Stimulated activated CD8-positive, alpha-beta memory T cell treated with anti-CD3 and anti-CD28 coated beads, Interleukin-7, amount 100 ng/mL, for 48 hours (primary cell): Measurements from ENCODE around the gene ZNF219.
A peak's percentile ranks its signal among the peaks of the same experiment; 100 is the strongest.

Source experiments
- DNase-seq, 2 donors: peaks; one replicate each; pipeline ENCODE4 v3.0.0-alpha.2; 2020; ENCODE audit warnings: low read depth in 1 of 2; ENCODE audit errors: extremely low read depth in 1 of 2

The ZNF219 gene

DNA sequence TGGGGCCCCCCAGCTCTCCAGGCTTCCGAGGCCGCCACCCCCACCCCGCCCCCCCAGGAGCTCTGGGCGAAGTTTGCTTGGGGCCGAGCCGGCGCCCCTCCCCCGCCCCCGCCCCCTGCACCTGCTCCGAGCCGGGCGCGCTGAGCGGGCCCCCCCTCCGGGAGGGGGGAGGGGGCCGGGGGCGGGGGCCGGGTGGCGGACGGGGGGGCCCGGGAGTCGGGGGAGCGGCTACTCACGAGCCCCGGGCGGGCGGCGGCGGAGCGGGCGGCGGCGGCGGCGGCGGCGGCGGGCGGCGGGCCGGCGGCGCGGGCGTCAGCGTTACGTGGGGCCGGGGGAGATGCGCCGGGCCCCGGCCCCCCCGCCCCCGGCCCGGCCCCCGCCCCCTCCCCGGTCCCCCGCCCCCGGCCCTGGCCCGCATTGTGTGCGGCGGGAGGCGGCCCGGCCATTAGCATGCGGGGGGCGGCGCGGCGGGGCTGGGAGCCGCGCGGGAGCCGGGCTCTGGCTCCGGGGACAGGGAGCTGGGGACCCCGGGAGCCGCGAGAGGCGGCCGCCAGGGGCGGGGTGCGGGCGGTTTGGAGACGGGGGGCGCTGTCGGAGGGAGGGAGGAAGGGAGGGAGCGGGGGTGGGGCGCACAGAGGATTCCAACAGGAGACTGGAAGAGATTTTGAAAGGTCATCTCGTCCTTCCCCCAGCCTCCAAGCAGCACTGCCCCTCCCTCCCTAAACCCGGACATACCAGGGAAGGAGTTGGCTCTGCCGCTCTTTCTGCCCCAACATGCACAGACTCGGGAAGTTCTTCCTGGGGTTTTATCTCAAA, at the start of gene ZNF219:
ZNF219 (minus strand) TSS at position 580 of the 816 bp plus-strand sequence. CDS start 5,064 bp downstream, outside the sequence.
- no peak for DNase-seq

DNA sequence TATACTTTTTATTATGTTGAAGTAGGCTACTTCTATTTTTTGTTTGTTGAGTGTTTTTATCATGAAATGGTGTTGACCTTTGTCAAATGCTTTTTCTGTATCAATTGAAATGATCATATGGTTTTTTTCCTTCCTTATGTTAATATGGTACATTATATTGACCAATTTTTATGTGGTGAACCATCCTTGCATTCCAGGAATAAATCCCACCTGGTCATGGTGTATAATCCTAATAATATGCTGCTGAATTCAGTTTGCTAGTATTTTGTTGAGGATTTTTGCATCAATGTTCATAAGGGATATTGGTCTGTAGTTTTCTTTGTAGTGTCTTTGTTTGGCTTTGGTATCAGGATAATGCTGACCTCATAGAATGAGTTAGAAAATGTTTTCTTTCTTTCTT, 47.0 kb upstream of the ZNF219 start:
- DNase-seq, result no peak

DNA sequence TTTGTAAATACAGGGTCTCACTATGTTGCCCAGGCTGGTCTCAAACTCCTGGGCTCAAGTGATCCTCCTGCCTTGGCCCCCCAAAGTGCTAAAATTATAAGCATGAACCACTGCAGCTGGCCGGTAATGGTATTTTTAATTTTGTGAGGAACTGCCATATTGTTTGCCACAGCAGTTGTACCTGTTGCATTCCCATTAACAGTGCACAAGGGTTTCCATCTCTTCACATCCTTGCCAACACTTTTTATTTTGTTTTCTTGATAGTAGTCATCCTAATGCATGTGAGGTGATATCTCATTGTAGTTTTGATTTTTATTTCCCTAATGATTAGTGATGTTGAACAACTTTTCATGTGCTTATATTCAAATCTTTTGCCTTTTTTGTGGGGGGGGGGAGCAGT, 43.9 kb upstream of the ZNF219 start:
- no peak for DNase-seq

DNA sequence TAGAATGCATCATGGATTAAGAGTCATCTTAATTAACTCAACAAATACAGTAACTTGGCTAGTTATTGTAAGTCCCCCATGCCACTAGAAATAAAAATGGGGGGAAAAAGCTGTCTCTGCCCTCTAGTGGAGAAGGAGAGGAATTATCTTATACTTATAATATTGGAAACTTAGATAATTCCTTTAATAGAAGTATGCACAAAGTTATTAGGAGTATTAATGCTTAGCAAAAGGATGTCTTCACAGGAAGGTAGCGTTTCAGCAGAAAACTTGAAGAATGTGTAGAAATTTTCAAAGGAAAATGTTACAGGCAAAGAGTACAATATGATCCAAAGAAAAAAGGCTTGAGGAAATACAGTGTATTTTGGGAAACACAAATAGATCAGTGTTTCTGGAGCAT, 37.6 kb upstream of the ZNF219 start:
- DNase-seq, result no peak

DNA sequence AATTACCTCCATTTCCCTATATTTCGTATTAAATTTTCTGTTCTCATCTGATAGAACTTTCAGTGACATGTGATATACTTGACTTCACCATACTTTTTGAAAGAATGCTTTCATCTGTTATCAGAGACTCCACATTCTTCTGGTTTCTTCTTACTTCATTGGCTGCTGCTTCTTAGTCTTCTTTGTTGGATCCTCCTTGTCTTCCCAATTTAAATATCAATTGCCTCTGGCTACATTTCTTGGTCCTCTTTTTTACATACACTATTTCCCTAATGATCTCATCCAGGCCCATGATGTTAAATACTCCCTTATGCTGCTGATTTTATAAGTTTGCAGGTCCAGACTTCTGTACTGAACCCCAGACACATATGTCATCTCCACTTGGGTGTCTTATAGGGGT, 35.4 kb upstream of the ZNF219 start:
- no peak for DNase-seq

DNA sequence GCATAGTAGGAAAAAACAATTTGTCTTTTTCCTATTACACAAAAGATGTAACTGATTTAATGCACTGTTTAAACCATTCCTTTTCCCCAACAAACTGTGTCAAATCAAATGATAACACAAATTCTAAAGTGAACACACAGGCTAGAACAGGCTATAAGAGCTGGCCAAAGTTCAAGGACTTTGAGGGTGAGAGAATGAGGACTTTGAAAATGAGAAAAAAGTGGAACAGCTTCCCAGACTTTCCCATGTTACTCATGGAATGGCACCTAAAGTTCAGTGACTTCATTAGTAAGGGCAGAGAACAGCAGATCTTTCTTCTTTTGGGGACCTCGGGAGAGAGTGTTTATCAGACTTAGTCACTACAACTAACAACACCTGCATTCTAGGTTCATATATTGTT, 25.0 kb upstream of the ZNF219 start:
- DNase-seq, result no peak

DNA sequence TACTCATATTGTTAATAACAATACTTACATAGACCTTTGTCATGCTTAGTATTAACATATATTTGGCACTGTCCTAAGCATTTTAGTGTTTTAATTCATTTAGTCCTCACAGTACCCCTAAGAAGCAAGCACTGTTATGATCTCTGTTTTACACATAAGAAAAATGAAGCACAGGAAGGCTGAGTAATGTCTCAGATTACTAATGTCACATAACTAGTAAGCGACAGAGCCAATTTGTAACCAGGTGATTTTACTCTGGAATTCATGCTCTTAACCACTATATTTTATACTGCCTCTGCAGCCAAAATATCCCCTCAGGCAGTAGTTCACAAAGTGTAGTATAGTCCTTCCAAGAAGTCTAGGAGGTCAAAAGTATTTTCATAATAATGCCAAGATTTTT, 22.7 kb upstream of the ZNF219 start:
- no peak for DNase-seq

DNA sequence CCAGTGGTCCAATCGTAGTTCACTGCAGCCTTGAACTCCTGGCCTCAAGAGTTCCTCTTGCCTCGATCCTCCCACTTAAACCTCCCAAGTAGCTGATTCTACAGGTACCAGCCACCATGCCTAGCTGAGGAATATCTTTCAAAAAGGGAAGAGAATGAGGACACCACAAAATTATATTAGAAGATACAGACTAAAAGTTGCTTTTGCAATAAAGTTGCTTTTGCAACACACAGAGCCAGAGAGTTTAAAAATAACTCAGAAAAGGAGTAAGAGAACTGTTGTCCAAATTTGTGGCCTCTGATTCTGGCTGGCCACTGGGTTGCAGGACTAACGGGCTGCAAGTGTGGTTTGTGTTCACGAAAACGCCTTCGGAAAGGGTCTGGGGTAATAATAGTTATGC, 22.2 kb upstream of the ZNF219 start:
- no peak for DNase-seq

DNA sequence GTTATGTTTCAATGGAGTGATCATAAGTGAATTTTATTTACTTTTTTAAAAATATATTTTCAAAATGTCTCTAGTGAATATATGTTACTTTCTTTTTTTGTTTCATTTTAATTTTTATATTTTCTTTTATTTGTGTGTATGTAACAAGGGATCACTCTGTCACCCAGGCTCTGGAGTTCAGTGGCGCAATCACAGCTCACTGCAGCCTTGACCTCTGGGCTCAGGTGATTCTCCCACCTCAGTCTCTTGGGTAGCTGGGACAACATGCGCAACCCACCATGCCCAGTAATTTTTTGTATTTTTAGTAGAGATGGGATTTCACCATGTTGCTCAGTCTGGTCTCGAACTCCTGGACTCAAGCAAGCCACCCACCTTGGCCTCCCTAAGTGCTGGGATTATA, 20.5 kb upstream of the ZNF219 start:
- no peak for DNase-seq

DNA sequence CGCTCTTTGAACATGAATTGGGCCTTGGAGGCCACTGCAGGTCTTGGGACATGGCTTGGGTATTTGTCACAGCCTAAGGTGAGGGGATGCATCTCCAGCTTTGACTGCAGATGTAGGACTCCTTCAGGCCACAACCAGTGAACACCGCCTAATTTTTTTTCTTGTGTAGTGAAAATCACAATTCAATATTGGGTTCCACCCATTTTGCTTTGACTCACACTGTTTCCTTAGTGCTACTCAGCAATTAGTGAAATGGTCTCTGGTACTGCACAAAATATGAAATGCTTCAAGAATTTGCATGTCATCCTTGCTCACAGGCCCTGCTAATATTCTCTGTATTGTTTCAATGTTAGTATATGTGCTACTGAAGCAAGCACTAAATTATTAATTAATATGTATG, 14.9 kb upstream of the ZNF219 start:
- no peak for DNase-seq

DNA sequence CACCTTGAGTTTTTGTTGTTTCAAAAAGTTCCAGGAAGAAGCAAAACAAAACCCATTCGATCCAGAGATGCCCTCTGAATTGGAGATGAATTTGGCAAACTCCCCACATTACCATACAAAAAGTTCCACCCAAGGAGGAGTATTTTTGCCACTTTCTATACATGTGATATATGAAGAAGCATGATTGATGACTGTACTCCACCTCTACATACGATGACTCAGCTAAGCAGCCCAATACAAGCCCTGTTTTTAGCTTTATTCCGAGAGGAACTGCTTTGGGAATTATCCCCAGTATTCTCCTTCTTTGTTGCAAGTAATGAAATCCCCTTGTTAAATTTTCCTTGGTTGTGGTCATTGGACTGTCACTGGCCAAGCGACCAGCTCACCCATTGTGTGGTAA, 13.8 kb upstream of the ZNF219 start:
- DNase-seq, result no peak

DNA sequence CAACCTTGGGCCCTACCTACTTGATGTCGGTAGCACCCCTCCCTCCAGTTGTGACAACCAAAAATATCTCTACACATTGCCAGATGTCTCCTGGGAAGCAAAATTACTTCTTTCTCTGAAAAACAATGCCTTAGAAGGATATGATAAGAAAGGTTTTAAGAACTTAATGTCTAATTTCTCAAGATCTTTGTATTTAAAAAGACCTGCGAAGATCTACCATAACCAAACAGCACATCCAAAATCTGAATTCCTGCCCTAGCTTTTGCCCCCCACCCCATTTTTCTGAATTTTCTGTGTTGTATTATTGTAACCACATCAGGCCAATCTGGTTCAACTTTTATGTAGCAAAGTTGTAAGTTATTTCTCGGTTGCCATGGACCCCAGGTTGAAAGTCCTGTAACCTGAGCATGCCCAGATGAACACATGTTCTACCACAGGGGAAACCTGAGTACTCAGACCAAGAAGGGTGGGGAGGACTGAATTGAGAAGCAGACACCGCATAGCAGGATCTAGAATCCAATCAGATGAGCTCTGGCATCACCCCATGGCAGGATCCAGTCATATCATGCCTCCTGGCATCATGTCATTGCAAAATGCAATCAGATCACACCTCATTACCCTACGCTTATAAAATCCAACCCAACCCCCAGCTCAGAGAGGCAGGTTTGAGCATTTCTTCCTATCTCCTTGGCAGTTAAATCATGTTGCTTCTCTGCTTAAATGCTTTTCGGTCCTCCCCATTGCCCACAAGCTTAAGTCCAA, 11.1 kb upstream of the ZNF219 start:
- DNase-seq, result peak in 1 of 2 donors; percentile 52

DNA sequence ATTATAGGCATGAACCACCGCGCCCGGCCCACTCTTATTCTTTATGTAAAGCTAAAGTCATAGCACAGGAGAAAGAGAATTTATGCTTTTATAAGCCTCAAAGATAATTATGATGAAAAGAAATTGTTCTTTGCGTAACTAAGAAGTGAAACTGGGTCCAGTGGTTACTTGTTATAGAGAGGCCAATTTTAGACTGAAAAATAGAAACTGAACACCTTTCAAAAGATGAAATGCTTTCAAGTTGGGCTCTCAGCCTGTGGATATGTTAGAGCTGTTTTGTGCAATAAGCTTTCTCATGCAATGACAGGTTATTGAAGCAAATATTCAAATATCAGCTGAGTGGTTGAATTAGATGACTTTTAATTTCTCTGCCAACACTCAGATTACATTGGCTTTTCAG, 10.3 kb upstream of the ZNF219 start:
- DNase-seq, result no peak

DNA sequence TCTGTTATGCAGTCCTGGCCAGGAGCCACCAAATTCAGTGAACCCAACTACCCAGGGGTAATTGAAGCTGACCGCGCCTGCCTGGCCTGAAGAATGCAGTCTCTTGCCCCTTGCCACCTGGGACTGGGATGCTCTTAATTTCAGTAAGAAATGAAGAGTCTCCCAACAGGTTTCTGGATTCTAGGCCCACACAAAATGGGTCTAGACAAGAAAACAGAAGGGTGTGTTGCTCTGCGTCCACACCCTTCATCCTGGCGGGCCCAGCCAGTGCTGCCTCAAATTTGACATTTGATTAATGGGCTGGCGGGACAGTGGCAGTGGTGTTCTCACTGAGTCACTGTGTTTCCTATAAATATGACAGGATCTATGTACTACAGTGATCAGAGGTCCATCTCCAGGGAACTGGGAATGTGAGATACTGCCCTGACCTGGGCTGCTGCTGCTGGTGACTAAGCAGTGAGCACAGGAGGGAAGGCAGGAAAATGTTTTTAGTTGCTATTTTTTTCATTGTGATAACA, 8.9 kb upstream of the ZNF219 start:
- DNase-seq, result no peak

DNA sequence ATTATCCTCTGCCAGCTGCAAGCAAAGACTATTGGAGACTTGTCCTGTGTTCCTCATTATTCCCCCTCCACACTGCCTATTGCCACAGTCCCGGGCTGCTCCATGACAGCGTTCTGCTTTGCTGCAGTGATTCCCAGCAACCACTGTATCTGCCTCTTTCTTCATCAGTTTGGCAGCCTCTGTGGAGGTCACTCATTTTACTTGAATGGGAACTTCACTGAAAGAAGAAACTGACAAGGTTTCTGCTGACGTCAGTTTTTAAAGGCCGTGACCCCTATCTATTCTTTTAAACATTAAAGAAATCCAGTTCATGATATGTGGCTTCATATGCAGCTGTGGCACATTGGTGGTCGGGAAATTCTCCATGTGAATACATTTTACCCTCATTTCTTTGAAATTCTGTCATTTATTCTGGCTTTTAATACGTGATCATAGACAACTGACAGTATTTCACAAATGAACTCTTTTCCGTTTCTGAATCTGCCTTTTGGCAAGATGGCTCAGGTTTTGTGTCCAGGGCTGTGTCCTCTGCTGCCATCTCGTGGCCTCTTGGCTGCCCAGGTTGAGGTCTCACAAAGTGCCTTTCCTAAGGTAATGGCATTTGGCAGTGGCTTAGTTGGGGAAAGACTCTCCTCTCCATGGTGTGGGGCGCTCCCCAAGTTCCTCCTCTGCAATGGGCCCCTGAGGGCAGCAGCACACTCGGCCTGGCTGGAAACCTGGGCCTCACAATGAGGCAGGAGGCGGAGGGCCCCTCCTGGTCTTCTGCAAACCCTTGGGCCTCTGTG, 8.2 kb upstream of the ZNF219 start:
- DNase-seq, result peak in 1 of 2 donors; percentile 67

DNA sequence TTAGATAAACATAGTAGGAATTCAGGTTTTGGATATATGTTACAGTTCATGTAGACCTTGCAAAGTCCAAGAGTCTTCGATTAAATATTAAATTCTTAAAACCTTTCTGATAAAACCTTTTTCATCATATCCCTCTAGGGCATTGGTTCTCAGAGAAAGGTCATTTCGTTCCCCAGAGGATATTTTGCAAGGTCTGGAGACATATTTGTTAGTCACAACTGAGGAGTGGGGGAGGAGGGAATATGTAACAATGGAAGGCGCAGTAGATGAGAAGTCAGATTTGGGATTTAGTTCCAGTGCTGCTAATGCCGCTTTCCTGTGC, 7.7 kb upstream of the ZNF219 start:
- no peak for DNase-seq

DNA sequence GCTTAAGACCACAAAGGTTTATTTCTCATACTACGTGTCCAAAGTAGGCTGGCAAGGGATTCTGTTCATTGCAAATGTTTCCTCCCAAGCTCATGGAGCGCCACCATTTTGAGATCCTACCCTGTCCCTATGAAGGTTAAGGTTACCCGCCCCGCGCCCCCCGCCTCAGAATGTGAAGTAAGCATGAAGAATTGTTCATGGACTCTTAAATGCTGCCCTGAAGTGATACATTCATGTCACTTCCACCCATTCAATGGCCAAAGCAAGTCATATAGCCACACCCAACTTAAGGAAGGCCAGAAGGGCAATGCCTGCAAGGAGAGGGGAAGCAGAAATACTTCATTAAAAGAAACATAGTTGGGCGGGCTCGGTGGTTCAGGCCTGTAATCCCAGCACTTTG, 6.6 kb upstream of the ZNF219 start:
- DNase-seq, result no peak

DNA sequence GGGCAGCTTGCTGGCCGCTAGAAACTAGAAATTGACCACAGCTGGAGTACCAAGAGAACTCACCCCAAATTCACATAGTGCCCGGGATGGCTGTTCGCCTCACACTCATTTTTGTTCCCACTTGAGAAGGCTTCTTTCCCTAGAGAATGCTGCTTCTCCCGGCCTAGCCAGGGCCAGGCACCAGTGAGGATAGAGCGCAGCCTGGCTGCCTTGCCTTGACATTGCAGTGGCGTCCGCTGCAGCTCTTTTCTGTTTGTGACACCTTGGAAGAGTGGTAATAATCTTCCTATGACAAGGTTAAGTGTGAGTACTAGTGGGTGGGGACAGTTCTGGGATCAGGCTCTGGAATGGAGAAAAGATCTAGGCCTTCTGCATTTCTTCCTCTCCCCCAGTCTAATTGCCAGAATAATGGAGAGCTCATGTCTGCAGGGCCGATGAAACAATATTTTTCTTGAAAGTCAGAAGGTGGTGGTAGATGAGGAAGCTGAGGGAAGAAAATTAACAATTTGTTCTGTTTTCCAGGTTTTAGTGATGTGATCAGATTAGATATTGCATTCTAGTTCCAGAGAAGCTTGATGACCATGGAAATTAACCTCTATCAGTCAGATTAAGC, 6.1 kb upstream of the ZNF219 start:
- DNase-seq, result no peak

DNA sequence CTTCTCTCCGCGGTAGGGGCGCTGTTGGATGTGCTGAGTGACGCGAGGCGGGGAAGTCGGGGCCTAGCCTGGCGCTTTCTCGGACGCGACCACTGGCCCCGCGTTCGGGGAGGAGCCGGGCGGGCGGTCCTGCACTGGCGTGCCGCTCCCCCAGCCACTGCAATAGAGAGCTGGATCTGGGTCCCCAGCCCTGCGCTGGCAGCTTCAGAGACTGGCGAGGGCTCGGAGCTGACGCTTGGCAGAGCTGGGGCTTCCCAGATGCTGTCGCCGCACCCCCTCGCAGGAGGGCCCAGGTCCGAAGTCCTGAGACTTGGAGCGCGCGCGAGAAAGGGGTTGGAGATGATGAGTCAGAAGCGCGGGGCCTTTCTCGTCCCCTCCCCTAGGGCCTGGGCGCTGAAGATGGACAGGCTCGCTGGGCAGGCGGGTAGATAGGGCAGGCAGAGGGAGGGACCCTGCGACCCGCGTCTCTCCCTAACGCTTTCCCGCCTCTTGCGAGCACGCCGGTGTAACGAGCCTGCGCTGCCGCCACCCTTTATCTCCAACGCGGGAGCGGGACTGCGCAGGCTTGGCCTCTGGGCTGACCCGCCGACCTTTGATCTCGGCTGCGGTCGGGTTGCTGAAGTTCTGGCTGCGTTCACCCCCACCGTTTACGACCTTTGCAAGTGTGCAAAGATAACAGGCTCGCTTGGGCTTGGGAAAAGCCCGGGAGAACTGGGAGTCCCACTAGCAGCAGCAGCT, 5.4 kb upstream of the ZNF219 start:
- DNase-seq, result peak; percentile 87 to 90

DNA sequence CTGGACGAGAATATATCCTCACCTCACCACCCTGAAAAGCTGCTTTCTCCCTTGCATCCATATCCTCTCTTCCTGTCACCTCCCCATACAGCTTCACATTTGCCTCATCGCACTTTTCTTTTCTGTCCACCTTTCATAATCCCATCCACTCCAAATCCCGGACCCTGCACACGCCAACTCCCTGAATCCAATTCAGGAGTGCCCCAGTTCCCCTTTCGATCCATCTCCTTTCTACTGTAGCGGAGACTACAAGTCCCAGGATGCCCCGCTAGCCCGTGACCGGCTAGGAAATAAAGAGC, 4.9 kb upstream of the ZNF219 start:
- no peak for DNase-seq
